Measurements from ENCODE around the gene IL1RAPL2.

The IL1RAPL2 gene

GRCh38 chrX:105299286-105299685 lies 733.3 kb downstream of the IL1RAPL2 start:
- TF ChIP-seq POLR2A (IDR thresholded peaks at IDR 0.05; ENCODE audit: low read depth, low read length): no peak
- no peak for DNase-seq (ENCODE audit: insufficient read length, low spot score)
- no peak for FAIRE-seq

GRCh38 chrX:105302246-105302645 lies 736.2 kb downstream of the IL1RAPL2 start:
- no peak for FAIRE-seq
- no peak for TF ChIP-seq POLR2A (IDR thresholded peaks at IDR 0.05; ENCODE audit: low read depth, low read length)
- no peak for DNase-seq (ENCODE audit: insufficient read length, low spot score)

- no peak for FAIRE-seq
- no peak for DNase-seq (ENCODE audit: insufficient read length, low spot score)
- TF ChIP-seq POLR2A (IDR thresholded peaks at IDR 0.05; ENCODE audit: low read depth, low read length): no peak
Measured at GRCh38 chrX:105307762-105308161, 741.8 kb downstream of the IL1RAPL2 start.

GRCh38 chrX:105313596-105313995 lies 747.6 kb downstream of the IL1RAPL2 start:
- no peak for TF ChIP-seq POLR2A (IDR thresholded peaks at IDR 0.05; ENCODE audit: low read depth, low read length)
- no peak for FAIRE-seq
- no peak for DNase-seq (ENCODE audit: insufficient read length, low spot score)

- DNase-seq (ENCODE audit: insufficient read length, low spot score) (no peak), FAIRE-seq (no peak)
- TF ChIP-seq POLR2A (IDR thresholded peaks at IDR 0.05; ENCODE audit: low read depth, low read length): no peak
Measured at GRCh38 chrX:105314458-105314857, 748.5 kb downstream of the IL1RAPL2 start.

- TF ChIP-seq POLR2A (IDR thresholded peaks at IDR 0.05; ENCODE audit: low read depth, low read length): no peak
- no peak for FAIRE-seq
- DNase-seq (ENCODE audit: insufficient read length, low spot score): no peak
Measured at GRCh38 chrX:105315248-105315647, 749.2 kb downstream of the IL1RAPL2 start.

GRCh38 chrX:105317117-105317516 lies 751.1 kb downstream of the IL1RAPL2 start:
- FAIRE-seq (no peak), DNase-seq (ENCODE audit: insufficient read length, low spot score) (no peak)
- no peak for TF ChIP-seq POLR2A (IDR thresholded peaks at IDR 0.05; ENCODE audit: low read depth, low read length)

- DNase-seq (ENCODE audit: insufficient read length, low spot score) (peak; percentile 3), FAIRE-seq (no peak)
Measured at GRCh38 chrX:105323928-105324327, 757.9 kb downstream of the IL1RAPL2 start.

GRCh38 chrX:105328773-105329172 lies 762.8 kb downstream of the IL1RAPL2 start:
- no peak for DNase-seq (ENCODE audit: insufficient read length, low spot score)
- FAIRE-seq: no peak
- no peak for TF ChIP-seq POLR2A (IDR thresholded peaks at IDR 0.05; ENCODE audit: low read depth, low read length)

More at GRCh38 chrX:105323928-105324327, 757.9 kb downstream of the IL1RAPL2 start:
- TF ChIP-seq POLR2A (IDR thresholded peaks at IDR 0.05; ENCODE audit: low read depth, low read length): no peak

GRCh38 chrX:105331244-105331643 lies 765.2 kb downstream of the IL1RAPL2 start:
- TF ChIP-seq POLR2A (IDR thresholded peaks at IDR 0.05; ENCODE audit: low read depth, low read length): no peak
- FAIRE-seq: no peak
- DNase-seq (ENCODE audit: insufficient read length, low spot score): no peak

- DNase-seq (ENCODE audit: insufficient read length, low spot score): no peak
- no peak for FAIRE-seq
- no peak for TF ChIP-seq POLR2A (IDR thresholded peaks at IDR 0.05; ENCODE audit: low read depth, low read length)
Measured at GRCh38 chrX:105347373-105347772, 781.4 kb downstream of the IL1RAPL2 start.

- DNase-seq (ENCODE audit: insufficient read length, low spot score): no peak
- FAIRE-seq: no peak
- TF ChIP-seq POLR2A (IDR thresholded peaks at IDR 0.05; ENCODE audit: low read depth, low read length): no peak
Measured at GRCh38 chrX:105349476-105349875, 783.5 kb downstream of the IL1RAPL2 start.

- FAIRE-seq (no peak), DNase-seq (ENCODE audit: insufficient read length, low spot score) (no peak)
Measured at GRCh38 chrX:105375816-105376215, 809.8 kb downstream of the IL1RAPL2 start.

GRCh38 chrX:105424729-105425128 lies 858.7 kb downstream of the IL1RAPL2 start:
- TF ChIP-seq POLR2A (IDR thresholded peaks at IDR 0.05; ENCODE audit: low read depth, low read length): no peak
- no peak for FAIRE-seq
- no peak for DNase-seq (ENCODE audit: insufficient read length, low spot score)

More at GRCh38 chrX:105375816-105376215, 809.8 kb downstream of the IL1RAPL2 start:
- no peak for TF ChIP-seq POLR2A (IDR thresholded peaks at IDR 0.05; ENCODE audit: low read depth, low read length)

- no peak for TF ChIP-seq POLR2A (IDR thresholded peaks at IDR 0.05; ENCODE audit: low read depth, low read length)
- no peak for FAIRE-seq
- DNase-seq (ENCODE audit: insufficient read length, low spot score): no peak
Measured at GRCh38 chrX:105451401-105451800, 885.4 kb downstream of the IL1RAPL2 start.

GRCh38 chrX:105458846-105459245 lies 892.8 kb downstream of the IL1RAPL2 start:
- no peak for DNase-seq (ENCODE audit: insufficient read length, low spot score)
- TF ChIP-seq POLR2A (IDR thresholded peaks at IDR 0.05; ENCODE audit: low read depth, low read length): no peak
- FAIRE-seq: no peak
